HG03060 (cell line): ENCODE measurements around the gene GZMA.
"Not testable (repeated sequence)": the region's sequence is repeated elsewhere in the genome, so short reads cannot be mapped to it uniquely, and the experiment has no call there.

Experiments used
- ATAC-seq: cut with Tn5 transposase; IDR thresholded peaks from one replicate; pipeline ENCODE4 v1.9.1; 2021; ENCODE audit warnings: low read depth, moderate number of reproducible peaks; ENCODE audit not compliant: unreplicated experiment

The GZMA gene

GRCh38 chr5:55102348-55102747 is at the start of gene GZMA:
Gene GZMA, plus strand, starts transcription at chr5:55102646. Its CDS starts 37 bp downstream, at chr5:55102683.
- no peak for ATAC-seq

- no peak for ATAC-seq
Observed at GRCh38 chr5:55055183-55055582, 47.3 kb upstream of the GZMA start.

- ATAC-seq, result no peak
Observed at GRCh38 chr5:55062039-55062779, 40.2 kb upstream of the GZMA start.

- ATAC-seq, result no peak
Observed at GRCh38 chr5:55063220-55063863, 39.1 kb upstream of the GZMA start.

GRCh38 chr5:55063899-55064298 is 38.5 kb upstream of the GZMA start:
- no peak for ATAC-seq

GRCh38 chr5:55064523-55064922 is 37.9 kb upstream of the GZMA start:
- ATAC-seq, result no peak

- no peak for ATAC-seq
Observed at GRCh38 chr5:55066277-55066676, 36.2 kb upstream of the GZMA start.

GRCh38 chr5:55070968-55071367 is 31.5 kb upstream of the GZMA start:
- no peak for ATAC-seq

GRCh38 chr5:55071413-55071812 is 31.0 kb upstream of the GZMA start:
- no peak for ATAC-seq

GRCh38 chr5:55072666-55073065 is 29.8 kb upstream of the GZMA start:
- no peak for ATAC-seq

- ATAC-seq, result no peak
Observed at GRCh38 chr5:55073211-55073610, 29.2 kb upstream of the GZMA start.

- no peak for ATAC-seq
Observed at GRCh38 chr5:55081541-55081940, 20.9 kb upstream of the GZMA start.

GRCh38 chr5:55089301-55089700 is 13.1 kb upstream of the GZMA start:
- ATAC-seq, result not testable (repeated sequence)

GRCh38 chr5:55091011-55091410 is 11.4 kb upstream of the GZMA start:
- not testable (repeated sequence) for ATAC-seq

GRCh38 chr5:55096182-55096581 is 6.3 kb upstream of the GZMA start:
- no peak for ATAC-seq

- no peak for ATAC-seq
Observed at GRCh38 chr5:55096861-55097260, 5.6 kb upstream of the GZMA start.

GRCh38 chr5:55101148-55101547 is 1.3 kb upstream of the GZMA start:
- ATAC-seq, result not testable (repeated sequence)

GRCh38 chr5:55101556-55102276 is 730 bp upstream of the GZMA start:
- no peak for ATAC-seq

GRCh38 chr5:55104036-55104772 is 1.8 kb downstream of the GZMA start:
- no peak for ATAC-seq

GRCh38 chr5:55104946-55105701 is 2.7 kb downstream of the GZMA start:
- no peak for ATAC-seq
